Coronary artery (tissue), 2 donors: ENCODE data around the gene RALGAPA2.

Experiments used
- DNase-seq: peaks from one replicate; pipeline ENCODE4 v3.0.0-alpha.2; 2017; ENCODE audit warnings: low spot score
- H3K27ac ChIP-seq, 2 donors: fragments of 200-600 bp; sonication (generic); one replicate each; pipeline ENCODE4 v1.5.1; 2016 to 2019
- H3K4me3 ChIP-seq: fragments of 200-600 bp; sonication (generic); 2 replicates; pipeline ENCODE4 v1.5.1; 2016; ENCODE audit warnings: mild to moderate bottlenecking, moderate library complexity
- TF ChIP-seq, protein P1 (sequence below): fragments of 200-600 bp; sonication (generic); IDR thresholded peaks from one replicate; pipeline ENCODE4 v1.5.1; 2019; ENCODE audit warnings: antibody characterized with exemption

RALGAPA2 gene

DNA sequence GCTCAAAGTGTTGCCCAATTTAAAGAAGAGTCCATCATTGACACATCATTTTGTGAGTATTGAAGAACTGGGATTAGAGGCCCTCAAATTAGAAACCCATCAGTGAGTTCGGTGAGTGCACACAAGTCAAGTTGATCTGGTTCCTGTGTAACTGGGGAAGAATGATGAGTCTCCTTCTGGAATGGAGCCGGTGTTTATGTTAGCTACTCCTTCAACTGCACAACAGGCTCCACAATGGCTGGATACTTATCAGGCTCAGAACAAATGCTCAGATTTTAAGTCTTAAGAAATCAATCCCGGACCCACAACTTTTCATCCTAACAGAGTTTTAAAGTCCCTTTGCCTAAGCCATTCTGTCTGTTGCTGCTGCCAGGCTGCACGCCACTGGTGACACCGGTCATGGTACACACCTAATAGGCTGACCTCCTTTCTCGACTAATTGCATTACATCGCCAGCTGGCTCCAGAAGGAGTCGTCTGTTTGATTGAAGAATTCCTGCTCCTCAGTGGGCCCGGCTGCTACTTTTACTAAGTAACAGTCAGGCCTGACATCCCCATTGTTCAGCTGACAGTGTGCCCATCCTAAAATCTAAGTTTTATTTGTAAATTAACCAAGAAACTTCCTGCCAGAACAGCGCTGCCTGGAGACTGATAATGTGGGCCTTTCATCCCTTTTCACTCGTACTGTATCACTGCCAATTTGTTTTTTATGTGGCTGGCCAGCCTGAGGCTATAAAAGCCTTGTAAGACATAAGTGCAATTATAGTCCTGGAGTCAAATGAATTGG, 214.2 kb downstream of the RALGAPA2 start:
- Histone ChIP-seq H3K4me3 (no peak overlapping the region), H3K27ac (no peak overlapping the region)
- no peak for DNase-seq
- TF ChIP-seq, protein P1, sequence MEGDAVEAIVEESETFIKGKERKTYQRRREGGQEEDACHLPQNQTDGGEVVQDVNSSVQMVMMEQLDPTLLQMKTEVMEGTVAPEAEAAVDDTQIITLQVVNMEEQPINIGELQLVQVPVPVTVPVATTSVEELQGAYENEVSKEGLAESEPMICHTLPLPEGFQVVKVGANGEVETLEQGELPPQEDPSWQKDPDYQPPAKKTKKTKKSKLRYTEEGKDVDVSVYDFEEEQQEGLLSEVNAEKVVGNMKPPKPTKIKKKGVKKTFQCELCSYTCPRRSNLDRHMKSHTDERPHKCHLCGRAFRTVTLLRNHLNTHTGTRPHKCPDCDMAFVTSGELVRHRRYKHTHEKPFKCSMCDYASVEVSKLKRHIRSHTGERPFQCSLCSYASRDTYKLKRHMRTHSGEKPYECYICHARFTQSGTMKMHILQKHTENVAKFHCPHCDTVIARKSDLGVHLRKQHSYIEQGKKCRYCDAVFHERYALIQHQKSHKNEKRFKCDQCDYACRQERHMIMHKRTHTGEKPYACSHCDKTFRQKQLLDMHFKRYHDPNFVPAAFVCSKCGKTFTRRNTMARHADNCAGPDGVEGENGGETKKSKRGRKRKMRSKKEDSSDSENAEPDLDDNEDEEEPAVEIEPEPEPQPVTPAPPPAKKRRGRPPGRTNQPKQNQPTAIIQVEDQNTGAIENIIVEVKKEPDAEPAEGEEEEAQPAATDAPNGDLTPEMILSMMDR: no peak

DNA sequence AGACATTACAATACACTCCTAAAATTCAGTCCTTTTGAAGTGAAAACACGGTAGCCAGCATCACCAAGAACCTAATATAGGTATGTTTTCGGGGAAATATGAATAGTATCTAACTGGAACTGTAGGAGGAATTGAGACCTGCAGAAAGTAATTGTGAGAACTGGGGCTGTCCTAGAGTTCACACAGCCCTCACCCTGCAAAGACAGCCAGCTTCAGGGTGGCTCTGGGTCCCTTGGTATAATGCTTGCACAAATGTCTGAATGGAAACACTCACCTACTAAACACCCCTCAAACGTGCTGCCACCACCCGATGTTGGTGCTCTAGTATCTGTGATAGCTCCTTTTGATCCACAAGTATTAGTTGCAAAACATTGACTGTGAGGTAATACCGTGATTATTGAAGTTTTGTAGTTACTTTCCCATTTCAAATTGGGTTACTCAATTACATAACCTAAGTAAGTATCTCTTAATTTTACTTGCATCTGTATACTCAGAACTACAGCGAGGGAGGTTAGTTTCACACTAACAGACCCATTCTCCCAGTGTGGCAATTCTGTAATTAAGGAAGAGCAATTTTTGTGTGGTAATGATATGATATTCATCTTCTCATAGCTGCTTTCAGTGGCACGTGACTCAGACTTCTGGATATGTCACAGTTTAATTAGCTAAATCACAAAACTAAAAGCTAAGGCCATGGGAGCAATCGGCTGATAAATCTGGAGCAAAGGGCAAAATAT, 215.0 kb downstream of the RALGAPA2 start:
- H3K4me3 ChIP-seq: no peak overlapping the region
- DNase-seq: no peak
- no peak overlapping the region for H3K27ac ChIP-seq
- TF ChIP-seq, protein P1: no peak

DNA sequence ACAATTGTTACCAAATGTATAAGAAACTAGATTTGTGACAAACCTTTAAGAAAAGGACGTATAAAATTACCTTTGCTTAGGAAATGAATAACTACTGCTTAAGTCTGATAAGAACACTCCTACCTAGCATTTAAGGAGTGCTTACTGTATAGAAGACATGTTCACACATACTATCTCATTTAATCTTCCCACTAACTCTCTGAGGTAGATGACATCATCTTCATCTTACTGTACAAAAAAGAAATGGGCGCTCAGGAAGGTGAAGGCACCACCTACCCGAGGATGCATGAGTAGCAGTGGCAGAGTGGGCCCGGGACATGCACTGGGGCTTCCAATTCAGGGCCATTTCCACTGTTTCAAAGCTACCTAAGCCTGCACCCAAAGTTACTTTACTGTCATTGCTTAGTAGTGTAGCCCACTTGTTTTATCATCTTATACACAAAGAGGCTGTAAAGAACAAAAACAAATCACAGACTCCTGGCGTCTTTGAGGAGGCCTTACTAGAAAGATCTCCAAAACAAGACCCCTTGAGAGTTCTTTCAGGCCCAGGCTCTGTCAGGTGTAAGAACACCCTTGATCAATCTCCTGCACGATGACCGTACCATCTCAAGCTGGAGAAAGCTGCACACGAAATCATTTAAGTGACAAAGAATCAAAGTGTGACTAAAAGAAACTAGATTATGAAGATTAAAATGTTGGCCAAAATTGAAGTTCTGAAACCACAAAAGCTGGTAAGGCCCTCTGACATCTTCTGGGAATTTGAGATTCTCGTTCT, 216.5 kb downstream of the RALGAPA2 start:
- TF ChIP-seq, protein P1: no peak
- Histone ChIP-seq H3K4me3 (no peak overlapping the region), H3K27ac (no peak overlapping the region)
- DNase-seq: no peak

DNA sequence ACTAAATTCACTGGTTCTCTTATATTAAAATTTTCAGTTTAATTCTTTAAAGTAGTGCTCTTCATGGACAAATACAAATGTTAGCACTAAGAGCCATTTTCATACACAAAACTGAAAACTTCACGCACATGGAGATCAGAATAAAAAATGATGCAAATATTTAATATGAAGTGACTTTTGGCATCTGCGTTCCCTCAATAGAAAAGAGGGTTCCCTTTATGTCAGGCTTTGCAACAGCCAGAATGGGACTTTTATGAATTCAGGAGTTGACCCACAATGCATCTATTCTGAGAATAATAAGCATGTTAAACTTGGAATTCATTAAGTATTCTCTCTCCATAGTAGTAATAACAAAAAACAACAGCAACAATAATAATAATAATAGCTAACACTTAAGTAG, 218.7 kb downstream of the RALGAPA2 start:
- TF ChIP-seq, protein P1: no peak
- Histone ChIP-seq H3K27ac (no peak overlapping the region), H3K4me3 (no peak overlapping the region)
- no peak for DNase-seq

DNA sequence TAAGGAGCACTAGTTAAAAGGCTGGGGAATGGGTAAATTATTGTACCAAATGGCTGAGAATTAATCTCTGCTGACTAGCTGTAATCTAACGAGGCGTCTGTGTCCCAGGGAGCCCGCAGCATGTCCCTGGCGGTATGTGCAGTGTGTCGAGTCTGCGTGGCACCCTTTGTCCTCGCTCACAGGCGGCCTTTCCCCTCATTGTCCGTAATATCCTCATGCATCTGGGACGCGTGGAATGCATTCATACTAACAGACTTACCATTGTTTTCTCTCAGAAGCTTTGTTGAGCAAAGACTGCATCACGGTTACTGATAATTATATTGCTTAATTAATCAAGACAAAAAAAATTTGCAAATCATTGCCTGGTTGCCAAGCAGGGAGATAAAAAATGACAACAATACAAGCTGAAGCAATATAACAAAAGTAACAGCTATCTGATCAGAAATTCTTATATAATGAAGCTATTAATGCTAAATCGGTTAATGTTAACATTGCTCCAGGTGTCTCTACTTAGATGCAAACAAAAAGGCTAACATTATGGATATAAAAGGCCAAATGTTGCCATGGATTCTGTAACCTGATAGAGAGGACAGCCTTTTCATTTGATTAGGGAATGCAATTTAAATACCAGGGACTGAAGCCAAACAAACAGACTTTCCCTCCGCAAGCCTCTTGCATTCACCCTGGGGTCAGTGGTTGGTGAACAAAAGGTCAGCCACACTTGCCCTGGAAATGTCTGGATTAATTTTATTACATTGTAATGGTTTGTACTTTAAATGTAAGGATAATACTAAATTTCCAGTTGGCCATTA, 219.7 kb downstream of the RALGAPA2 start:
- no peak overlapping the region for H3K4me3 ChIP-seq
- TF ChIP-seq, protein P1: no peak
- DNase-seq: no peak
- no peak overlapping the region for H3K27ac ChIP-seq

DNA sequence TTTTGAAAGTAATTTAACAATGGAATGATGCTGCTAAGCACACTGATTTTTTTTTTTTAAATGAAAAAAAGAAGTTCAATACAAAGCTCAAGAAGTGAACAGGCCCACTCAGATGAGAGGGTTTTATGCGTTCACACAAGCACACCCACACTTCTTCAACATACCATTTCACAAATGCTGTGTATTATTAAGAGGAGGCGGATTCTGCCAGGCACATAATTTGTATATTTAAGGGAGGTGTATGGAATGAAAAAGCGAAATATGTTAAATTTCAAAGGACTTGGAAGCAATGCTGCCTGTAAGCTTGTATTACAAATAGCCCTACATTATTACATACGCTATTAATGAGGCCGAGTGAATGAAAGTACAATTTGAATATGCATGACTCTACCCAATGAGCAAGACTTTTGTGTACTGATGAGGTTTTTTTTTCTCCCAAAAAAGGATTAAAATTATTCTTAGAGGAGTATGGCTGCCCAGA, 220.6 kb downstream of the RALGAPA2 start:
- Histone ChIP-seq H3K27ac (no peak overlapping the region), H3K4me3 (no peak overlapping the region)
- TF ChIP-seq, protein P1: no peak
- DNase-seq: no peak
